ENCODE data around the gene CFAP210. TPM values are rescaled to one million over a fixed set of nuclear protein-coding genes. Genes with fewer than 3 reads are reported as not detected.

CFAP210 gene
- total RNA-seq, 2 experiments from 2014 or later: 2.2 to 3.1 TPM

DNA sequence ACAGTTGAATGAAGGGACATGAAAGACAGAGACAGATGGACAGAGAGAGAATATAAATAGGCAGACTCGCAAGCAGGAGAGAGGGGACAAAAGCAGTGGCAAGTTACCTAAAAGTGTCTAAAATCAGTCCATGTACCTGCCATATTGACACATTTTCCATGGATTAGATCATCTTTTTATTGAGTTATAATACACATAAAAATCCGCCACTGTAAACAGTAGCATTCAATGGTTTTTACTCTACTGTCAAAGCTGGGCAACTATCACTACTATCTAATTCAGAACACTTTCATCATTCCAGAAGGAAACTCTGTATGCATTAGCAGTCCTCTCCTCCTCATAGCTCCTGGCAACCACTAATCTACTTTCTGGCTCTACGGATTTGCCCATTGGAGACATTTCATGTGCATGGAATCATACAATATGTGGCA is 10.1 kb downstream of the CFAP210 start:
- H3K4me3 Mint-ChIP-seq: no peak overlapping the region
- TF ChIP-seq, protein P1, sequence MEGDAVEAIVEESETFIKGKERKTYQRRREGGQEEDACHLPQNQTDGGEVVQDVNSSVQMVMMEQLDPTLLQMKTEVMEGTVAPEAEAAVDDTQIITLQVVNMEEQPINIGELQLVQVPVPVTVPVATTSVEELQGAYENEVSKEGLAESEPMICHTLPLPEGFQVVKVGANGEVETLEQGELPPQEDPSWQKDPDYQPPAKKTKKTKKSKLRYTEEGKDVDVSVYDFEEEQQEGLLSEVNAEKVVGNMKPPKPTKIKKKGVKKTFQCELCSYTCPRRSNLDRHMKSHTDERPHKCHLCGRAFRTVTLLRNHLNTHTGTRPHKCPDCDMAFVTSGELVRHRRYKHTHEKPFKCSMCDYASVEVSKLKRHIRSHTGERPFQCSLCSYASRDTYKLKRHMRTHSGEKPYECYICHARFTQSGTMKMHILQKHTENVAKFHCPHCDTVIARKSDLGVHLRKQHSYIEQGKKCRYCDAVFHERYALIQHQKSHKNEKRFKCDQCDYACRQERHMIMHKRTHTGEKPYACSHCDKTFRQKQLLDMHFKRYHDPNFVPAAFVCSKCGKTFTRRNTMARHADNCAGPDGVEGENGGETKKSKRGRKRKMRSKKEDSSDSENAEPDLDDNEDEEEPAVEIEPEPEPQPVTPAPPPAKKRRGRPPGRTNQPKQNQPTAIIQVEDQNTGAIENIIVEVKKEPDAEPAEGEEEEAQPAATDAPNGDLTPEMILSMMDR (IDR thresholded peaks at IDR 0.05): no peak
- Histone ChIP-seq H3K4me1 (ENCODE audit: insufficient read depth, low read length) (no peaks in the 10 kb centered on the region), H3K27me3 (ENCODE audit: control insufficient read depth in 1 of 2, insufficient read depth in 2 of 2, low read length in 2 of 2) (no peaks in the 10 kb centered on the region), H3K27ac (ENCODE audit: low read depth in 1 of 2, low read length in 2 of 2) (no peak overlapping the region), H3K4me3 (ENCODE audit: low read length) (no peak overlapping the region), H3K36me3 (ENCODE audit: insufficient read depth, low read length) (no peaks in the 10 kb centered on the region), H3K9me3 (ENCODE audit: control insufficient read depth in 1 of 2, insufficient read depth in 1 of 2, low read length in 2 of 2) (peaks cover 0 to 4% of the 10 kb centered on the region in 2 experiments)
- ChIA-PET POLR2A (interaction anchor here (0.6 kb wide), 1 partner anchor 995 kb away, joined by 3 read pairs; no protein-coding TSS in a partner anchor), CTCF (no interaction called here)
- H3K27me3 Mint-ChIP-seq: no peaks in the 10 kb centered on the region
- no peaks in the 10 kb centered on the region for H3K4me1 Mint-ChIP-seq (ENCODE audit: low read depth)
- no peak overlapping the region for H3K27ac Mint-ChIP-seq
- intact Hi-C loops (cut with DNase I, micrococcal nuclease): no loop called here
- H3K9me3 Mint-ChIP-seq: no peaks in the 10 kb centered on the region
- DNase-seq (no peak), ATAC-seq (ENCODE audit: poor library complexity) (no peak)
- no peaks in the 10 kb centered on the region for H3K36me3 Mint-ChIP-seq (ENCODE audit: low read depth)

DNA sequence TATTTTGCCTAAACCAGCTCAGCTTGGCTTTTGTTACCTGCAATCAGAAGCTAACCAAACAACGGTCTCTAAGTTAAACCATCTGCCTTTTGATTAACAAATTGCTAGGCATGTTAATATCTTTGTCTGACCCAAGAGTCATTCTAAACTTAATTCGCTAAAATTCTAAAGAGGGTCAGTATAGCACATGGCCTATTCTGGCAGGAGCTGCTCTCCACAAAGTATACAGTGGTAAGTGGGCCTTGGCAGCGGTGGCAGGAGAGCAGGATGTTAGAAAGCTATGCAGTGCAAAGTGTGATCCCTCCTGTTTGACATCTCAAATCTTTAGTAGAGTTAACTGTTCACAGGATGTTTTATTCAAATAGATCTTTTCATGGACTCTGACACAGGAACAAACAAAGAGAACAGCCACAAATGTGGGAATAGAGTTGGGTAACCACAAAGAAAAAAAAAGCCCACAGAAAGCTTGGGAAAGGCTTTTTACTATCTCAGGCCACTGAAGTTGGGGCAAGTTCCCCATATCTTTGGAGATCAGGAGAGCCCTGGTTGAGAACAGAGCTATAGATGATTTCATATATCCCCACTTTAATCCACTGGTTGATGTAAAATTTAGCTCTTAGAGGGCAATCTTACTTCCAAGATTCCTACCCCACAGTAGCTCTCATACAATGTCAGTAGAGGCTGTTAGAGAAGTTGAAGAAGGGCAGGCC is 10.6 kb downstream of the CFAP210 start:
- no peak overlapping the region for H3K27ac ChIP-seq (ENCODE audit: low read depth in 1 of 2, low read length in 2 of 2)
- H3K27me3 ChIP-seq (ENCODE audit: control insufficient read depth in 1 of 2, insufficient read depth in 2 of 2, low read length in 2 of 2): no peaks in the 10 kb centered on the region
- intact Hi-C loops (cut with DNase I, micrococcal nuclease): no loop called here
- no peak for ATAC-seq (ENCODE audit: poor library complexity)
- no peaks in the 10 kb centered on the region for H3K9me3 Mint-ChIP-seq
- H3K36me3 ChIP-seq (ENCODE audit: insufficient read depth, low read length): no peaks in the 10 kb centered on the region
- H3K4me3 Mint-ChIP-seq: no peak overlapping the region
- CTCF ChIA-PET: no interaction called here
- TF ChIP-seq, protein P1 (IDR thresholded peaks at IDR 0.05): no peak
- H3K4me3 ChIP-seq (ENCODE audit: low read length): no peak overlapping the region
- no peaks in the 10 kb centered on the region for H3K27me3 Mint-ChIP-seq
- DNase-seq: peak in 1 of 14 experiments; percentile 26
- no peak overlapping the region for H3K27ac Mint-ChIP-seq
- no peaks in the 10 kb centered on the region for H3K4me1 ChIP-seq (ENCODE audit: insufficient read depth, low read length)
- peaks cover 0 to 4% of the 10 kb centered on the region in 2 experiments for H3K9me3 ChIP-seq (ENCODE audit: control insufficient read depth in 1 of 2, insufficient read depth in 1 of 2, low read length in 2 of 2)
- POLR2A ChIA-PET: interaction anchor here (0.6 kb wide), 1 partner anchor 995 kb away, joined by 3 read pairs; no protein-coding TSS in a partner anchor
- no peaks in the 10 kb centered on the region for H3K4me1 Mint-ChIP-seq (ENCODE audit: low read depth)
- H3K36me3 Mint-ChIP-seq (ENCODE audit: low read depth): no peaks in the 10 kb centered on the region

DNA sequence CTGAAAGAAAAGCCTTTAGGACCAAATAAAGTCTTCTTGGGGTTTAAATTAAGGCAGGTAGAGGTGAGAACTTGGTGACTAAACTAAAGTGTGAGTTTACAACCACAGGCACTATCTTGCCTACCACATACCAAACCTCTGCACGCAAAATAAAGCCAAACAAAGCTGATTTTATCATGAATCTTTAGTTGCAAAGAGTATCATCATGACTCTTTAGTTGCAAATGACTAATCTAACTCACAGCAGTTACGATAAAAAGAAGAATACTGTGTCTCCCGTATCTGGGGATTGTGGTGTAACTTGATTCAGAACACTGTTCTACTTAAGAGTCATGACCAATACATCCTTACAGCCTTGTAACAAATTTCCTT is 11.2 kb downstream of the CFAP210 start:
- intact Hi-C loops (cut with DNase I, micrococcal nuclease): no loop called here

More for the DNA sequence above, 11.2 kb downstream of the CFAP210 start:
- ChIA-PET CTCF (no interaction called here), POLR2A (no interaction called here)
- no peaks in the 10 kb centered on the region for H3K36me3 Mint-ChIP-seq (ENCODE audit: low read depth)
- TF ChIP-seq, protein P1 (IDR thresholded peaks at IDR 0.05): no peak
- H3K9me3 Mint-ChIP-seq: no peaks in the 10 kb centered on the region
- DNase-seq (peak in 3 of 14 experiments; percentile 33 to 48 (median 36)), ATAC-seq (ENCODE audit: poor library complexity) (peak; percentile 46)
- no peaks in the 10 kb centered on the region for H3K36me3 ChIP-seq (ENCODE audit: insufficient read depth, low read length)
- no peaks in the 10 kb centered on the region for H3K27me3 ChIP-seq (ENCODE audit: control insufficient read depth in 1 of 2, insufficient read depth in 2 of 2, low read length in 2 of 2)
- no peaks in the 10 kb centered on the region for H3K27me3 Mint-ChIP-seq
- no peak overlapping the region for H3K27ac ChIP-seq (ENCODE audit: low read depth in 1 of 2, low read length in 2 of 2)
- H3K4me3 Mint-ChIP-seq: no peak overlapping the region
- peaks cover 0 to 4% of the 10 kb centered on the region in 2 experiments for H3K9me3 ChIP-seq (ENCODE audit: control insufficient read depth in 1 of 2, insufficient read depth in 1 of 2, low read length in 2 of 2)
- no peak overlapping the region for H3K27ac Mint-ChIP-seq
- H3K4me1 ChIP-seq (ENCODE audit: insufficient read depth, low read length): no peaks in the 10 kb centered on the region
- no peaks in the 10 kb centered on the region for H3K4me1 Mint-ChIP-seq (ENCODE audit: low read depth)
- H3K4me3 ChIP-seq (ENCODE audit: low read length): no peak overlapping the region

Measured in CD4-positive, alpha-beta T cell (primary cell).